ENCODE measurements around the gene UBE2D2.
"Not testable (repeated sequence)": the region's sequence is repeated elsewhere in the genome, so short reads cannot be mapped to it uniquely, and the experiment has no call there.

Gene UBE2D2

DNA sequence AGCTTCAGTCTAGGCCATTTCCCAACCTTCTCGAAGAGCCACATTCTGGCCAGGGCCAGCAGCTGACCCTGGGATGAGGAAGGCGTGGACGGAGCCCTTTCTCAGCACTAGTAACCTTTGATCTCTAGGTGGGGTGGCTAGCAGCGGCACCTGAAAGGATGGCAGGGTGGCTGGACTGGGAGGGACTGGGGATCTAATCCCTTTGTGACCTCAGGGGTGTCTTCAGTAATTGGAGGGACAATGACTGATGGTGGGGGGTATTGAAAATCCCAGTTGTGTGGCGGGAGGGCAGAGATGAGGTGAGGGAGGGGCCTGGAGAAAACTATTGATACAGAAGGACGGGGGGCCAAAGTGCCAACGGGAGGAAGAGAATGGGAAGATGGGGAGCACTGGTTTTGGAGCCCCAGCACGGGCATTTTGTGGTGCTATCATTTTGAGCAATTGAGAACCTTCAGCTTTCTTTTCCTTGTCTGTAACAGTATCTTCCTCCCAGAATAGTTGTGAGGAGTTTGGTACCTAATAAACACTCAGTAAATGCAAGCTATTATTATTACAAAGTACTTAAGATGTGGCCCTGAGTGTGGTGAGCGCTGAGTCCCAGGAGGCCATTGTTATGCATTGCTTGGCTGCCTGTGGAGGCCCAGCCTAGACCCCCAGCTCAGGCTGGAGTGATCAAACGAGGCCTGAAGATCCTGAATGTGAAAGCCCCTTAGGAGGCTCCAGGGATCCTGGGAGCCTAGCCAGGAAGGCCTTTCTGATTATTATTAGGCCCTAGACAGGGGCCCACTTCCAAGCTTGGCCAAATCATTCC is 37.3 kb upstream of the UBE2D2 start:
- no peak overlapping the region for H3K27ac ChIP-seq
- no peak for TF ChIP-seq ZFX (IDR thresholded peaks at IDR 0.05)
- TF ChIP-seq, protein P1, sequence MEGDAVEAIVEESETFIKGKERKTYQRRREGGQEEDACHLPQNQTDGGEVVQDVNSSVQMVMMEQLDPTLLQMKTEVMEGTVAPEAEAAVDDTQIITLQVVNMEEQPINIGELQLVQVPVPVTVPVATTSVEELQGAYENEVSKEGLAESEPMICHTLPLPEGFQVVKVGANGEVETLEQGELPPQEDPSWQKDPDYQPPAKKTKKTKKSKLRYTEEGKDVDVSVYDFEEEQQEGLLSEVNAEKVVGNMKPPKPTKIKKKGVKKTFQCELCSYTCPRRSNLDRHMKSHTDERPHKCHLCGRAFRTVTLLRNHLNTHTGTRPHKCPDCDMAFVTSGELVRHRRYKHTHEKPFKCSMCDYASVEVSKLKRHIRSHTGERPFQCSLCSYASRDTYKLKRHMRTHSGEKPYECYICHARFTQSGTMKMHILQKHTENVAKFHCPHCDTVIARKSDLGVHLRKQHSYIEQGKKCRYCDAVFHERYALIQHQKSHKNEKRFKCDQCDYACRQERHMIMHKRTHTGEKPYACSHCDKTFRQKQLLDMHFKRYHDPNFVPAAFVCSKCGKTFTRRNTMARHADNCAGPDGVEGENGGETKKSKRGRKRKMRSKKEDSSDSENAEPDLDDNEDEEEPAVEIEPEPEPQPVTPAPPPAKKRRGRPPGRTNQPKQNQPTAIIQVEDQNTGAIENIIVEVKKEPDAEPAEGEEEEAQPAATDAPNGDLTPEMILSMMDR (conservative IDR thresholded peaks at IDR 0.05) = no peak

DNA sequence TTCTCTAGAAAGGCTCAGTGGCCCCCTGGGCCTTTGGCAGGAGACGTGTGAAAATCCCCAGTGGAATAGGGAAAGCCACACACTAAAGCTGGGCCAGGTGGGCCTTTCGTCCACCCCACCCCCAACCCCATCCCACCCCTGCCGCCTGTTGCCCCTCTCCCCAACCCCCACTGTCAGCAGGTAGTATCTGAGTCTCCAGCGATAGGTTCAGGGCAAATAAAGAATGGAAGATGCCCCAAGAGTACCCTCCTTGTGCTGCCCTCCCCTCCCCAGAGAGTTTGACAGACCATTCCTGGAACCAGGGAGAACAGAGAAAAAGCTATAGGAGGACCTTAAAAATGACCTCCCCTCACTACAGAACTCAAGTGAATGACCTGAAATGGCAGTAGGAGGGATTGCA is 36.7 kb upstream of the UBE2D2 start:
- no peak overlapping the region for H3K27ac ChIP-seq

DNA sequence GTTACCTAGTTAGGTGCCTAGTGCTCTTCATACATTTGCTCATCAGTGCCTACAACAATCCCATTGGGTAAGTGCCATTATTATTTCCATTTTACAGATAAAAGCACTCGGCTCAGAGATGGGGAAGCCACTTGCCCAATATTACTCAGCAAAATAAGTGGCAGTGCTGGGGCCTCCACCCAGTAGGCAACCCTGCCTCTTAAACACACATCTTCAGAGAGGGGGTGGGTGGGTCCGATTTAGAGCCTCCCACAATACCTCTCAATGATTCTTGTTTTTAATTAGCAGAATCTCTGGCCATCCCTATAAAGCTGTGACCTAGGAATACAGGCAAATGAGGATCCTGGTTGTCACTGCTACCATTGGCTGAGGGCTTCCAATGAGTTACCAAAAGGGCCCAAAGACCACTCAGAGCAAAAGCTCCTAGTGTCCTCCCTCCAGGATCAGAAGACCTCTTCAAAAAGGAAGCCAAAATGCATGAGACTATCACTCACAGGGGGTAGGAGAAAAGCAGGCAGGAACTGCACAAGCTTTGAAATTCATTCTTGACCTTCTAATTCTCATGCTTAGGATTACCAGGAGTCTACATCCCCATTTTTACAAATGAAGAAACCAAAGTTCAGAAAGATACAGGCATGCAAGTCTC is 36.1 kb upstream of the UBE2D2 start:
- H3K27ac ChIP-seq = no peak overlapping the region
- TF ChIP-seq ZFX (IDR thresholded peaks at IDR 0.05) = no peak

More for the DNA sequence above, 36.7 kb upstream of the UBE2D2 start:
- no peak for TF ChIP-seq ZFX (IDR thresholded peaks at IDR 0.05)
- TF ChIP-seq, protein P1 (conservative IDR thresholded peaks at IDR 0.05) = no peak

DNA sequence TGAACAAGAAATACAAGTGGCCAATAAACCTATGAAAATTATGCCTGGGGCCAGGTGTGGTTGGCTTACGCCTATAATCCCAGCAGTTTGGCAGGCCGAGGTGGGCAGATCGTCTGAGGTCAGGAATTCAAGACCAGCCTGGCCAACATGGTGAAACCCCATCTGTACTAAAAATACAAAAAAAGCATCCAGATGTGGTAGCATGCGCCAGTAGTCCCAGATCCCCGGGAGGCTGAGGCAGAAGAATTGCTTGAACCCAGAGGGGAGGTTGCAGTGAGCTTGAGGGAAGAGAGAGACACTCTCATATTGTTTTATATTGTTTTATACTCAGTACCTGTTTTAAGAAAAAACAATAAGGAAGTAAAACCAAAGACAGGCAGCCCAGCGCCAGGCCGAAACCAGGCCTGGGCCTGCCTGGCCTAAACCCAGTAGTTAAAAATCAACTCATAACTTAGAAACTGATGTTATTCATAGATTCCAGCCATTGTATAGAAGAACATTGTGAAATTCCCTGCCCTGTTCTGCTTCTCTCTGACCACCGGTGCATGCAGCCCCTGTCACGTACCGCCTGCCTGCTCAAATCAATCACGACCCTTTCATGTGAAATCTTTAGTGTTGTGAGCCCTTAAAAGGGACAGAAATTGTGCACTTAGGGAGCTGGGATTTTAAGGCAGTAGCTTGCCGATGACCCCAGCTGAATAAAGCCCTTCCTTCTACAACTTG is 35.4 kb upstream of the UBE2D2 start:
- not testable (repeated sequence) for H3K27ac ChIP-seq

DNA sequence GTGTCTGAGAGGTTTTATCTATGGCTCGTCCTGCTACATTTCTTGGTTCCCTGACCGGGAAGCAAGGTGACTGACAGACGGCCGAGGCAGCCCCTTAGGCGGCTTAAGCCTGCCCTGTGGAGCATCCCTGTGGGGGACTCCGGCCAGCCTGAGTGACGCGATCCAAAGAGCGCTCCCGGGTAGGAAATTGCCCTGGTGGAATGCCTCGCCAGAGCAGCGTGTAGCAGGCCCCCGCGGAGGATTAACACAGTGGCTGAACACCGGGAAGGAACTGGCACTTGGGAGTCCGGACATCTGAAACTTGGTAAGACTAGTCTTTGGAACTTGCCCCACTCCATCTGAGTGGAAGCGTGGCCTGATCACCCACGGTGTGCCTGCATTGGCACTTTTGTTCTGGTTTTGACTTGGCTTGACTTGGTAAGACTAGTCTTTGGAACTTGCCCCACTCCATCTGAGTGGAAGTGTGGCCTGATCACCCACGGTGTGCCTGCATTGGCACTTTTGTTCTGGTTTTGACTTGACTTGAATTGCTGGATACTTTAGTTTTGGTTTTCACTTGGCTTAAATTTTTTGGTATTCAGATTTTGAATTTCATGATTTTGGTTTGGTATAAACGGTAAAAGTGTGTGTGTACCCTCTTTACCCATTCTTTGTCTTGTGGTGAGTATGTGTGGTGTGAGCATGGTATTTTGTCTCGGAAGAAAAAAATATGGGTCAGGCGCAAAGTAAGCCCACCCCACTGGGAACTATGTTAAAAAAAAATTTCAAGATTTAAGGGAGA is 34.6 kb upstream of the UBE2D2 start:
- H3K27ac ChIP-seq = not testable (repeated sequence)

DNA sequence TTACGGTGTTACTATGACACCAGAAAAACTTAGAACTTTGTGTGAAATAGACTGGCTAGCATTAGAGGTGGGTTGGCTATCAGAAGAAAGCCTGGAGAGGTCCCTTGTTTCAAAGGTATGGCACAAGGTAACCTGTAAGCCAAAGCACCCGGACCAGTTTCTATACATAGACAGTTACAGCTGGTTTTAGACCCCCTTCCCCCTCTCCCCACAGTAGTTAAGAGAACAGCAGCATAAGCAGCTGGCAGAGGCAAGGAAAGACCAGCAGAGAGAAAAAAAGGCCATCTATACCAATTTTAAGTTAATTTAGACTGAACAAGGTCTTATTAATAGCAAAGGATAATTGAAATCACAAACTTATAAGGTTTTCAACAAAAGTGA is 34.1 kb upstream of the UBE2D2 start:
- H3K27ac ChIP-seq = not testable (repeated sequence)

DNA sequence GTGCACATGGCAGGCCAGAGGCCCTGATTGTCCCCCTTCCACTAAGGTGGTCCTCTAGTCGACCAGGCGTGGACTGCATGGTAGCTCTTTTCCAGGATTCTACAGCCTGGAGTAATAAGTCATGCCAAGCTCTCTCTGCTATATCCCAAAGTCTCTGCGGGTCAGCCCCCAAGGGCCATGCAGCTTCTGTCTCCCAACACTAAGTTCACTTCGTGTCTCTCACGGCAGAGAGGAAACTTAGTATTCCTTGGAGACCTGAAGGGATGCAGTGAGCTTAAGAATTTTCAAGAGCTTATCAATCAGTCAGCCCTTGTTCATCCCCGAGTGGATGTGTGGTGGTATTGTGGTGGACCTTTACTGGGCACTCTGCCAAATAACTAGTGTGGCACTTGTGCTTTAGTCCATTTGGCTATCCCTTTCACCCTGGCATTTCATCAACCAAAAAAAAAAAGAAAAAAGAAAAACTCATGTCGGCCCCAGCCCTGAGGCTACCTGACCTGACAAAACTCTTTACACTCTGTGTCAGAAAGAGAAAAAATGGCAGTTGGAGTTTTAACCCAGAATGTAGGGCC is 33.2 kb upstream of the UBE2D2 start:
- not testable (repeated sequence) for H3K27ac ChIP-seq

DNA sequence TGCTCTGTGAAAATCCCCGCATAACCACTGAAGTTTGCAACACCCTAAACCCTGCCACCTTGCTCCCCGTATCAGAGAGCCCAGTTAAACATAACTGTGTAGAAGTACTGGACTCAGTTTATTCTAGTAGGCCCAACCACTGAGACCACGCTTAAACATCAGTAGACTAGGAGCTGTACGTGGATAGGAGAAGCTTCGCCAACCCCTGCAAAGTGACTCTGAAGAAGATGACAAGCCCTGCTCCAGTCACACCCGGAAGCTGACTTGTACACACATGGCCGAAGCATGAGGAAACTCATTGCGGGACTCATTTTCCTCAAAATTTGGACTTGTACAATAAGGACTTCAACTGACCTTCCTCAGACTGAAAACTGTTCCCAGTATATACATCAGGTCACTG is 32.4 kb upstream of the UBE2D2 start:
- H3K27ac ChIP-seq = not testable (repeated sequence)

DNA sequence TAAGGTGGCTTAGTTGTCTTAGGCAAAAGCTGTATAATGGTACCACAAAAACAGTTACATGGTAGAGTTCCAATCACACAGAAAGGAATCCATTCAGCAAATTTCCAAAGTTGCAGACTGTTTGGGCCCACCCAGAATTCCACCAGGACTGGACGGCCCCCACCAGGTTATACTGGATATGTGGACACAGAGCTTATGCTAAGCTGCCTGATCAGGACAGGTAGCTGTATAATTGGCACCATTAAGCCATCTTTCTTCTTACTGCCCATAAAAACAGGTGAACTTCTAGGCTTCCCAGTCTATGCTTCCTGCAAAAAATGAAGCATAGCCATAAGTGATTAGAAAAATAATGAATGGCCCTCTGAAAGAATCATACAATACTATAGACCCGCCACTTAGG is 31.1 kb upstream of the UBE2D2 start:
- H3K27ac ChIP-seq = not testable (repeated sequence)

DNA sequence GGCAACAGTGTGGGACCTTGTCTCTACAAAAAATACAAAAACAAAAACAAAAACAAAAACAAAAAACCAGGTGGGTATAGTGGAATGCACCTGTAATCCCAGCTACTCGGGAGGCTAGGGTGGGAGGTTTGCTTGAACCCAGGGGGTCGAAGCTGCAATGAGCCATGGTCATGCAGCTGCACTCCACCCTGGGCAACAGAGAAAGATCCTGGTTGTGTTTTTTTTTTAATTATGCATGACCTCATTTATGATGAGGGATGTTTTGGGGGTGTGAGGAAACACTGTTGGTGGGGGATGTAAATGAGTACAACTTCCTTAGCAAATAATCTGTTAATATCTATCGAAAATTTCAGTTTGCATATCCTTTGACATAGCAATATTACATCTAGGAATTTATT is 29.4 kb upstream of the UBE2D2 start:
- TF ChIP-seq, protein P1 (conservative IDR thresholded peaks at IDR 0.05) = no peak
- TF ChIP-seq ZFX (IDR thresholded peaks at IDR 0.05) = no peak
- no peak overlapping the region for H3K27ac ChIP-seq

Data from C4-2B (cell line).